ENCODE results near the gene DCLK2. TPM values are rescaled to one million over a fixed set of nuclear protein-coding genes. Genes with fewer than 3 reads are reported as not detected.

Gene DCLK2
- total RNA-seq, 2 experiments from 2014 or later, result not detected

DNA sequence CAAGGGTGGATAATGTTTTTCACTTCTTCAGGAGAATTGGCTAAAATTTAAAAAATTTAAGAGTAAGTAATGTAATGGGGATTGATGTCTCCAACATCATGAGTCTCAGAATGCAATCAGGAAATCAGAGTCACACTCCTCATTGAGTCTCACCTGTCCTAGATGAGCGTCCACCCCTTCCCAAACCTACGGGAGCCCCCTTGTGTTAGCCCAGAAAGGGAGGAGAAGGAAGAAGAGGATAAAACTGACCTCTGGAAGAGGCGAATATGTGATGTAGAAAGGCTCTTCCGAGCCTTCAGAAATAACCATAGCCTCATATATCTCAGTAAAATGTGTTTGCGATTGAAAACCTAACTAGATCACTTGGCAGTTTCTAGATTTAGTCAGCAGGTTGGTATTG, 157.1 kb downstream of the DCLK2 start:
- Mint-ChIP-seq H3K4me3 (no peak overlapping the region), H3K9me3 (no peaks in the 10 kb centered on the region), H3K27ac (no peak overlapping the region), H3K4me1 (no peaks in the 10 kb centered on the region), H3K27me3 (peaks cover 8% of the 10 kb centered on the region), H3K36me3 (no peaks in the 10 kb centered on the region)
- DNase-seq, result no peak

DNA sequence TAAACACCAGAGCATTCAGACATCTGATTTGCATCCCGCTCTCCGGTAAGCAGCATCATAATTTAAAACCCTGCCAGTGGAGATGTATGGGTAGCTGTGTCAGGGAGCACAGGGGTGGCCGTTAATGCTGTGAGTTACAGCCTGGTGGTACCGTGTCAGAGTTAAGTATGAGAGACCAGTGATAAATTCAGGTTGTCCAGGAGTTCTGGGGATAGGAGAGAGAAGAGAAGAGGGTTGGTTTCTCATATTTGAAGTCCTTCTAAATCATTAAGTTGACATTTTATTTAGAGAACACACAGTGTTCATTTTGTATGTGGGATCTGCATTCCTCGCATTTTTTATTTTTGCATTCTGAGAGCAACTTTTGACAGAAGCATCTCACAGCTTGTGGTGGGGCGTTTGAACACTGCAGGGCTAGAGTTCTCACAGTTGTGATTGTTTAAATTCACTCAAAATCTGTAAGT, 157.6 kb downstream of the DCLK2 start:
- H3K27ac Mint-ChIP-seq, result no peak overlapping the region
- H3K4me1 Mint-ChIP-seq, result no peaks in the 10 kb centered on the region
- no peak for DNase-seq
- no peaks in the 10 kb centered on the region for H3K9me3 Mint-ChIP-seq
- H3K4me3 Mint-ChIP-seq, result no peak overlapping the region
- peaks cover 8% of the 10 kb centered on the region for H3K27me3 Mint-ChIP-seq
- no peaks in the 10 kb centered on the region for H3K36me3 Mint-ChIP-seq

DNA sequence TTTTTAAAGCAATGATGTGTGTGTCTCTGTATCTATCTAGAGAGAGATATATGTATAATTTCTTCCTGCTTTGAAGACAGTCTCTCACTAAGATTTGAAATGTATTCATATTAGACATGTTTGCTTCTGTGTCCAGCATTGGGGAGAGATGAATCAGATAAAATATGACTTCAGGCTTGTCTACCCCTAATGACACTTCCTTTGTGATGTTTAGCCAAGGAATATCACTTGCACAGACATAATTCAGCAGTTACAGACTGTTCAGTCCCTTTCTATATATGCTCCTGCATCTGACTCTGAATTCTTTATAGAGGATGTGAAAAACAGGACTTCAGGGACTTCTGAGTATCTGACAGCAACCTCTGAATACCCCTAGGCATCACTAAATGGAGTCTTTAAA, 158.4 kb downstream of the DCLK2 start:
- Mint-ChIP-seq H3K9me3 (no peaks in the 10 kb centered on the region), H3K4me1 (no peaks in the 10 kb centered on the region), H3K27me3 (peaks cover 8% of the 10 kb centered on the region), H3K36me3 (no peaks in the 10 kb centered on the region), H3K4me3 (no peak overlapping the region), H3K27ac (no peak overlapping the region)
- DNase-seq, result no peak

DNA sequence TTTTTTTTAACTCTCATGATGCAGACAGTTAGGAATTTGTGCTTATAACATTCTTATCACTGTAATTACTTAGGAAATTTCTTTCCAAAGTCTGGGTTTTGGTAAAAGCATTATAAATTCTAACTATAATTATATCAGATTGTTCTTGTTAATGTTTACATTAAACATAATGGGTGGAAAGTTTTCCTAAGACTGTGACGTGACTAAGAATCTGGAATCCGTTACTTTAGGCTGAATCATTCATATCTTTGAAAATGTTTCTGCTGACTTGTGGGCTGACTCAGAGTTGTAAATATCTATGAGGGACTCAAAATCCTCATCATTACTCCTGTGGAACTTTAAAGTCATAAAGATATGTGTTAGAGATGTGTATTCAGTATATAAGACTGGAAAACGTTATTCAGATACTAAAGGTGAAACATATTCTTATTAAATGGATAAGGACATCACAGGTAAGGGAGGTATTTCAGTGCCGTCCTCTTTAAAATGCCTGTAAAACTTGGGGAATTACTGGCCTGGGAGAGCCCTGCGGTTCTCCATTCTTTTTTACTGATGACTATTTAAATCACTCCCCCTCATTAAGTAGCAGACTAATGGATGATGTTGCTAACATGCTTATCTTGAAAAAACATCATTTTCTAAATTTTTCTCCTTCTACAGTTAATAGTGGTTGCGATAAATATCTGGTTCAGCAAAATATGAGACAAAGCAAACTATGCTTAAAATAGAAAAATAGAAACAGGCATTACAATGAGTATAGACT, 159.0 kb downstream of the DCLK2 start:
- H3K27ac Mint-ChIP-seq, result no peak overlapping the region
- DNase-seq, result no peak
- no peak overlapping the region for H3K4me3 Mint-ChIP-seq
- no peaks in the 10 kb centered on the region for H3K9me3 Mint-ChIP-seq
- no peaks in the 10 kb centered on the region for H3K36me3 Mint-ChIP-seq
- H3K4me1 Mint-ChIP-seq, result no peaks in the 10 kb centered on the region
- H3K27me3 Mint-ChIP-seq, result peaks cover 8% of the 10 kb centered on the region

DNA sequence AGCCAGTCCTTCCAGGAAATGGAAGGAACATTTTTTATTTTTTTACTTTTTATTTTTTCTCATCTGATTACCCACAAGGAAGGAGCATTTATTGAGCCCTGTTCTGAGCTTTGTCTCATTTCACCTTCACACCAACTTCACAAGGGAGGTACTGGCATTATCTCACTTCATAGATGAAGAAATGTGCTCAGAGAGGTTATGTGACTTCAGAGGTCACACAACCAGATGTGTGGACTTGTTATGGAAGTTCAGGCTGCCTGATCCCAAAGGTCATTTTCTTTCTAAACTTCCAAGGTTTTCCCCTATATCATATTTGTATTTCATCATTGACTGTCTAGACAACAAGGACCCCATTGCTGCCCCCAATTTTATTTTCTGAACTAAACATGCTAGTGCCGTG, 160.3 kb downstream of the DCLK2 start:
- Mint-ChIP-seq H3K9me3 (no peaks in the 10 kb centered on the region), H3K27me3 (peaks cover 8% of the 10 kb centered on the region), H3K4me1 (no peaks in the 10 kb centered on the region), H3K4me3 (no peak overlapping the region), H3K27ac (no peak overlapping the region), H3K36me3 (no peaks in the 10 kb centered on the region)
- DNase-seq, result no peak

DNA sequence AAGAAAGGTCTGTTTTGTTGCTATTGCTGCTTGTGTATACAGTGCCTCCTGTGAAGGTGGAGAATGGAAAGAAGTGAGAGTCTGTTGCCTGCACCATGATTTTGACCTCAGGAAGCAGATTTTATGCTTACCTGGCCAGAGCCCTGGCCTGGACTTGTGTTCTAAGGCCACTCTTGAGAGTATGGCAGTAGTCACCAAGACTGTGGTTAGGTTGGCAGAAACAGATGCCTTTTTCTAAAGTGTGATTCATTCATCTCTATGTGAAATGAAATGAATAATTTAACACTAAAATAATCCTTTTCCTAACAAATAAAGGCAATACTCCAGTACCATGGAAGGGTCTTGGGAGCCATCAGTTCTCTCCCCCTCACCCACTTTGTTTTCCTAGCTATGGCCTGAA, 161.8 kb downstream of the DCLK2 start:
- no peak overlapping the region for H3K4me3 Mint-ChIP-seq
- no peaks in the 10 kb centered on the region for H3K36me3 Mint-ChIP-seq
- peaks cover 3% of the 10 kb centered on the region for H3K27me3 Mint-ChIP-seq
- DNase-seq, result no peak
- H3K4me1 Mint-ChIP-seq, result no peaks in the 10 kb centered on the region
- no peak overlapping the region for H3K27ac Mint-ChIP-seq
- H3K9me3 Mint-ChIP-seq, result no peaks in the 10 kb centered on the region

DNA sequence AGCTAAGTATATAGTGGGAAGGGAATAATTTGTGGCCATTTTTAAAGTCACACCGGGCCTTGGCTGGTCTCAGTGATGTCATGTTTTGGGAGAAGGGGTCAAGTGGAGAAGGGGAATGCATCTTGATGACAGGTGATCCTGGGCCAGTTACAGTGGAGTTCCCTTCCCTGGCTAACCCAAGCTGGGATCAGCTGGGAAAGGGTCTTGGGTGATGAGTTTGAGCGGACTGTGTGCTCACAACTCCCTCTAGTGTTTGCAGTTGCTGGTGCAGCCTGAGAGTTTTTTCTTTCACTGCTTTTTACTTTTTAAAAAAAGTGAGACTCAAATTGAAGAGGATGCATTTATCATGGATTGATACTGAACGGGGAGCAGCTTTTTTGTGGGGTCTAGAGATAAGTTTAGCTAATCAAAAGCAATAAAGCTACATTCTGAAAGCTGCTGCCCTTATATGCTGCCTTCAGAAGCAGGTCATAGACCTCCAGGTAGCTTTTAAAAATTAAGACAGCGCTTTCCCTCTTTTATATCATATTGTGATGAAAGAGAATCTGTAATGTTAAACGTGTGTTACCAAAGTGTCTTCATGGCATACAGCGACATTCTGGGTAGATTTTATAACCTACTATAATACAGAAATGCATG, 164.7 kb downstream of the DCLK2 start:
- no peaks in the 10 kb centered on the region for H3K4me1 Mint-ChIP-seq
- no peak overlapping the region for H3K4me3 Mint-ChIP-seq
- no peak overlapping the region for H3K27ac Mint-ChIP-seq
- H3K27me3 Mint-ChIP-seq, result no peaks in the 10 kb centered on the region
- H3K9me3 Mint-ChIP-seq, result no peaks in the 10 kb centered on the region
- no peak for DNase-seq
- H3K36me3 Mint-ChIP-seq, result no peaks in the 10 kb centered on the region

DNA sequence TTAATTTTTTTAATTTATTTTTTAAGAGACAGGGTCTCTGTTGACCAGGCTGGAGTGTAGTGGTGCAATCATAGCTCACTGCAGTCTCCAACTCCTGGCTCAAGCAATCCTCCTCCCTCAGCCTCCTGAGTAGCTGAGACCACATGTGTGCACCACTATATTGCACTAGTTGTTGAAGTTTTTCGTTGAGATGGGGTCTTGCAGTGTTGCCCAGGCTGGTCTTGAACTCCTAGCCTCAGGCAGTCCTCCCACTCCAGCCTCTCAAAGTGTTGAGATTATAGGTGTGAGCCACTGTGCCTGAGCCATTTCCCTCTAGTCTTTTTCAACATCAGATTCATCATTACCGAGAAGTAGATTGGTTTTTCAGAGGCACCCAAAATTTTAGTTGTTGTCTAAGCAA, 165.7 kb downstream of the DCLK2 start:
- Mint-ChIP-seq H3K36me3 (no peaks in the 10 kb centered on the region), H3K9me3 (no peaks in the 10 kb centered on the region), H3K4me3 (no peak overlapping the region), H3K4me1 (no peaks in the 10 kb centered on the region), H3K27me3 (no peaks in the 10 kb centered on the region), H3K27ac (no peak overlapping the region)
- no peak for DNase-seq

DNA sequence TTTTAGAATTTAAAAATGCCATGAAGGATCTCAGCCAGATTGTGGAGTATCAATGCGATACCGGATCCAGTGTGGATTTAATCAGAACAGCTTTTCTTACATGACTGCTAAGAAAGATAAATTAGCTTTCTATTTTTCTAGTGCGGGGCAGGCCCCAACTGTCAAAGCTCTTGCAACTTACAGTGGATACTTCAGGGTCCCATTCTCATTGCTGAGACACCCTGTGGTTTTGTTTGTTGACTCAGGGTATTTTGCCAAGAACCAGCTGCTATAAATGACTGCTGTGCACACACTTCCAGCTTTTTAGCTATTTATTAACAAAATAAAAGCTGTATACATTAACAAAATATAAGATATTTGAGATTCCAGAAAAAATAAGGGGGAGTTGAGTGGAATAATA, 166.4 kb downstream of the DCLK2 start:
- Mint-ChIP-seq H3K4me1 (no peaks in the 10 kb centered on the region), H3K27ac (no peak overlapping the region), H3K27me3 (no peaks in the 10 kb centered on the region), H3K4me3 (no peak overlapping the region), H3K36me3 (no peaks in the 10 kb centered on the region), H3K9me3 (no peaks in the 10 kb centered on the region)
- no peak for DNase-seq

DNA sequence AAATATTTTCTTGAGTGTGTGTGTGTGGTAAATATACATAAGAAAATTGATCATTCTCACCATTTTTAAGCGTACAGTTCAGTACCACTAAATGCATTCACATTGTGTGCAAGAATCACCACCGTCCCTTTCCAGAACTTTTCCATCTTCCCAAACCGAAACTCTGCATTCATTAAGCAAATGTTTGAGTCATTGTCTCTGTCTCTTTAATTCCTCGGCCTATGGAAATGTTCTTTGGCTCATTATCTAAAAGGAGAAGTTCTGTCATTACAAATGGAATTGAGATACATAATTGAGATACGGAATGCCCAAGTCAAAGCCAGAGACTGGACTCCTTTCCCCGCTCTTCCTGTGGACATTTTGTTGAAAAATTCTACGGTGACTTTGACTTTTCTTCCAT, 168.9 kb downstream of the DCLK2 start:
- no peaks in the 10 kb centered on the region for H3K27me3 Mint-ChIP-seq
- H3K4me3 Mint-ChIP-seq, result no peak overlapping the region
- H3K27ac Mint-ChIP-seq, result no peak overlapping the region
- H3K9me3 Mint-ChIP-seq, result no peaks in the 10 kb centered on the region
- no peaks in the 10 kb centered on the region for H3K4me1 Mint-ChIP-seq
- no peaks in the 10 kb centered on the region for H3K36me3 Mint-ChIP-seq
- DNase-seq, result no peak

DNA sequence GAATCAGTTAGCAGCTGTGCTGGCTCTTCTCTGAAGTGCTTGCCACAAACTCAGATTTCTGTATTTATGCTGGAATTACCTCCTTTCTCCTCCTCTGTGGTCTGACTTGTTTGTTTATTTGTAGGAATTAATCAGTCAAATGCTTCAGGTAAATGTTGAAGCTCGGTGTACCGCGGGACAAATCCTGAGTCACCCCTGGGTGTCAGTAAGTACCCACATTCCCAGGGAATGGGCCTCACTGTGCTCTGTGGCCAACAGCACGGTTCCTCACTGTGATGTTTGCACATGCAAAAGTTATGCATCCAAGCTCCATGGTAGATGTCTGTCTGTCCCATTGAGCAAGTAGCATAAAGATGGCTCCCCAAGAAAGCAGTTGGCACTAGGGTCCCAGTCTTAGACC, 169.9 kb downstream of the DCLK2 start:
- H3K9me3 Mint-ChIP-seq, result no peaks in the 10 kb centered on the region
- H3K36me3 Mint-ChIP-seq, result no peaks in the 10 kb centered on the region
- H3K27ac Mint-ChIP-seq, result no peak overlapping the region
- H3K27me3 Mint-ChIP-seq, result no peaks in the 10 kb centered on the region
- no peaks in the 10 kb centered on the region for H3K4me1 Mint-ChIP-seq
- no peak for DNase-seq
- no peak overlapping the region for H3K4me3 Mint-ChIP-seq

DNA sequence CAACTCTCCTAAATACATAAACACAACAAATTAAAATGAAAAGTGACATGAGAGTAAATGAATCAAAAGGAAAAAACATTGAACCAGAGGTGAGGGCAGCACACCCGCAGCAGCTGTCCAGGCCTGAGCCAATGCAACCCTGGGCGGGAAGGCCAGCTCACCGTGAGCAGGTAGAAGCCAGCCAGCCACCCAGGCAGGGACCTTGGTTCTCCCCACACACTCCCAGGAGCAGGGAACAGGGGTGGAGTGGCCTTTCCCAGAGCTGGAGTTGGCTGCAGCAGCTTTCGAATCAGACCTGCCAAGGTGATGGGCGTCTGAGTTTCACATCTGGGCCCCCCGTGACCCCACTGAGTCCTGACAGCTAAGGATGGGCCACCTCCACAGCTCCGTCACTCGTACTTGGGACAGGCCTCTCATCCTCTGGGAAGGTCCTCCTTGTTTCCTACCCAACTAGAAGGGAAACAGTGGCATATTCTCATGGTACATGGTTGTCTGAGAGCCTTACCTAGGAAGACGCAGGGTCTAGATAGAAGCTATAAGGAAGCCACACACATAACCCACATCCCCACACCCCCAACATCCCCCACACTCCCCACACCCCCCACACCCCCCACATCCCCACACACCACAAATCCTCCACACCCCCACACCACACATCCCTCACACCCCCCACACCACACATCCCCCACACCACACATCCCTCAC, 172.2 kb downstream of the DCLK2 start:
- Mint-ChIP-seq H3K27me3 (no peaks in the 10 kb centered on the region), H3K4me3 (no peak overlapping the region), H3K9me3 (no peaks in the 10 kb centered on the region), H3K27ac (no peak overlapping the region), H3K4me1 (no peaks in the 10 kb centered on the region), H3K36me3 (no peaks in the 10 kb centered on the region)
- DNase-seq, result no peak

DNA sequence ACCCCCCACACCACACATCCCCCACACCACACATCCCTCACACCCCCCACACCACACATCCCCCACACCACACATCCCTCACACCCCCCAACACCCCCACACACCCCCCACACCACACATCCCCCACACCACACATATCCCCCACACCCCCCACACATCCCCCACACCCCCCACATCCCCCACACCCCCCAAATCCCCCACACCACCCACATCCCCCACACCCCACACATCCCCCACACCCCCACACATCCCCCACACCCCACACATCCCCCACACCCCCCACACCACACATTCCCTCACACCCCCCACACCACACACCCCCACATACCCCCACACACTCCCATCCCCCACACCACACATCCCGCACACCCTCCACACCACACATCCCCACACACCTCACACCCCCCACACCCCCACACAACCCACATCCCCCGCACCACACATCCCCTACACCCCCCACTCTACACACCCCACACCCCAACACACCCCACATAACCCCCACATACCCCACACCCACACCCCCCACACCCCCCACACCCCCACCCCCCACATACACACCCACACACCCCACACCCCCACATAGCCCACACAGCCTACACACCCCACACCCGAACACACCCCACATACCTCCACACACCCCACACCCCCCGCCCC, 172.9 kb downstream of the DCLK2 start:
- Mint-ChIP-seq H3K9me3 (no peaks in the 10 kb centered on the region), H3K36me3 (no peaks in the 10 kb centered on the region), H3K27me3 (no peaks in the 10 kb centered on the region), H3K27ac (no peak overlapping the region), H3K4me3 (no peak overlapping the region), H3K4me1 (no peaks in the 10 kb centered on the region)
- DNase-seq, result no peak

DNA sequence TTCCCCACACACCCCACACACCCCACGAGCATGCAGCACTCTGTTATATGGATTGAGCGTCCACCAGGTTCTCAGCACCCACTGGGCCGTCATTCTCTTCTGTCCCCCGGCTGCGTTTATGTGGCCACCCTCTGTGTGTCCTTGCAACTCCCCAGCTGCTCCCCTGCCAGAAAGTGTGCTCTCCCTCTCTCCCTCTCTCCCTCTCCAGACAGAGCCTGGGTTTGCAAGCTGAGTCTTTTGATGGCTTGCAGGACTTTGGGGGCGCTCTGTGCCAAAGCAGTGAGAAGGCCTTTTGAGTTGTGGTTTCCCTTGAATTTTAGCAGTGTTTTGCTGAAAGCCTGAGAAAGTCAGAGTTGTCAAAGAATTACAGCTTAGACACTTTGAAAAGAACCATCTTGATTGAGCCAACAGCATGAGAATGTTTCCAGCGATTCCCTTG, 173.5 kb downstream of the DCLK2 start:
- Mint-ChIP-seq H3K27me3 (no peaks in the 10 kb centered on the region), H3K4me3 (no peak overlapping the region), H3K9me3 (no peaks in the 10 kb centered on the region), H3K4me1 (no peaks in the 10 kb centered on the region), H3K36me3 (no peaks in the 10 kb centered on the region), H3K27ac (no peak overlapping the region)
- no peak for DNase-seq

DNA sequence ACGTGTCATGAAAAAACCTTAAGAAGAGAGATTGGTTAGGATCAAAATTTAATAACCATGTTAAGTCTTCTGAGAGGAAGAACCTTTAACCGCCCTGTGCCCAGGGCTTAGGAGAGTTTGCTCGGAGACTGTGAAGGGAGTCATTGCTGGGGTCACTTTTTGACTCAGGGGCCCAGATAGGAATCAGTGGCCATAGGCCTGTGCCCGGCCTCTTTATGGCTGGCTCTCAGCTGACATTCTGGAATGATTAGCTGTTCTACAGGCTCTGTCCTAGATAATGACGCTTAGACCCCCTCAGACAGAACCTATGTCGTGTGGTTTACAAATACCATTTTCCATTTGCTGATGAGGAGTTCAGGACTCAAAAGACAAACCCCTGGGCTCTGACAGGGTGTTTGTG, 174.1 kb downstream of the DCLK2 start:
- H3K4me3 Mint-ChIP-seq, result no peak overlapping the region
- no peaks in the 10 kb centered on the region for H3K27me3 Mint-ChIP-seq
- DNase-seq, result no peak
- no peaks in the 10 kb centered on the region for H3K36me3 Mint-ChIP-seq
- no peak overlapping the region for H3K27ac Mint-ChIP-seq
- H3K9me3 Mint-ChIP-seq, result no peaks in the 10 kb centered on the region
- no peaks in the 10 kb centered on the region for H3K4me1 Mint-ChIP-seq

Measured in activated naive CD8-positive, alpha-beta T cell treated with anti-CD3 and anti-CD28 coated beads for 36 hours (primary cell).